Dendritic cell treated with granulocyte-macrophage colony-stimulating factor and Interleukin-4, amounts not matched to agents 40 ng/mL and 50 ng/mL, for 4 days (primary cell): Measurements from ENCODE around the gene MRPL37.

Source experiments
- H3K27ac Mint-ChIP-seq: one replicate; pipeline ENCODE4 v1.8.0; 2022; ENCODE audit warnings: mild to moderate bottlenecking, mixed read lengths
- H3K27me3 Mint-ChIP-seq: one replicate; pipeline ENCODE4 v1.8.0; 2022; ENCODE audit warnings: mild to moderate bottlenecking, mixed read lengths
- H3K36me3 Mint-ChIP-seq: one replicate; pipeline ENCODE4 v1.8.0; 2022; ENCODE audit warnings: low read depth, mixed read lengths
- H3K4me1 Mint-ChIP-seq: one replicate; pipeline ENCODE4 v1.8.0; 2022; ENCODE audit warnings: low read depth, mixed read lengths
- H3K4me3 Mint-ChIP-seq: one replicate; pipeline ENCODE4 v1.8.0; 2022; ENCODE audit warnings: mild to moderate bottlenecking, moderate library complexity, mixed read lengths
- H3K9me3 Mint-ChIP-seq: one replicate; pipeline ENCODE4 v1.8.0; 2022; ENCODE audit warnings: mixed read lengths
- intact Hi-C: fragments of 100-400 bp; cut with micrococcal nuclease; formaldehyde crosslinking; loops from one replicate; pipeline ENCODE4 v1.15.0; 2022

The MRPL37 gene

GRCh38 chr1:54199765-54200518 is at the start of gene MRPL37, which contains the start of gene CYB5RL:
Gene MRPL37 (plus strand): TSS chr1:54200167. CDS start chr1:54200244, 77 bp downstream.
Gene CYB5RL (minus strand): TSS chr1:54200030. CDS start chr1:54195616, 4,414 bp downstream.
- H3K27ac Mint-ChIP-seq = peak within 1 kb of the TSS; percentile 82

GRCh38 chr1:54151013-54151412 is 49.0 kb upstream of the MRPL37 start:
- peaks cover 7% of the 10 kb centered on the region for H3K4me1 Mint-ChIP-seq
- H3K4me3 Mint-ChIP-seq = no peak overlapping the region
- no peaks in the 10 kb centered on the region for H3K27me3 Mint-ChIP-seq
- H3K36me3 Mint-ChIP-seq = no peaks in the 10 kb centered on the region
- no peaks in the 10 kb centered on the region for H3K9me3 Mint-ChIP-seq
- intact Hi-C loops = no loop called here
- no peak overlapping the region for H3K27ac Mint-ChIP-seq

More at GRCh38 chr1:54199765-54200518, at the start of gene MRPL37, which contains the start of gene CYB5RL:
- Mint-ChIP-seq H3K4me3 (peak within 1 kb of the TSS; percentile 90), H3K4me1 (peaks cover 25% of the 10 kb centered on the region), H3K36me3 (peaks cover 43% of the 10 kb centered on the region), H3K27me3 (no peaks in the 10 kb centered on the region), H3K9me3 (no peaks in the 10 kb centered on the region)
- intact Hi-C loops = loop anchor here (5.0 kb wide), 1 partner anchor 148 kb away; the partner anchor contains the start of genes TCEANC2 and TMEM59

GRCh38 chr1:54152696-54153095 is 47.3 kb upstream of the MRPL37 start, which contains the start of gene CDCP2:
Gene CDCP2 (minus strand): TSS chr1:54153000. CDS start chr1:54152922, 78 bp downstream.
- H3K27me3 Mint-ChIP-seq = no peaks in the 10 kb centered on the region
- peaks cover 12% of the 10 kb centered on the region for H3K4me1 Mint-ChIP-seq
- H3K36me3 Mint-ChIP-seq = no peaks in the 10 kb centered on the region
- no peaks in the 10 kb centered on the region for H3K9me3 Mint-ChIP-seq
- no peak within 1 kb of the TSS for H3K4me3 Mint-ChIP-seq
- no peak within 1 kb of the TSS for H3K27ac Mint-ChIP-seq
- intact Hi-C loops = no loop called here

- no peaks in the 10 kb centered on the region for H3K9me3 Mint-ChIP-seq
- no peak overlapping the region for H3K4me3 Mint-ChIP-seq
- no peaks in the 10 kb centered on the region for H3K36me3 Mint-ChIP-seq
- no peak overlapping the region for H3K27ac Mint-ChIP-seq
- H3K27me3 Mint-ChIP-seq = no peaks in the 10 kb centered on the region
- intact Hi-C loops = no loop called here
- peaks cover 12% of the 10 kb centered on the region for H3K4me1 Mint-ChIP-seq
These were observed 46.2 kb upstream of the MRPL37 start for GRCh38 chr1:54153535-54154439.

GRCh38 chr1:54156201-54156600 is 43.8 kb upstream of the MRPL37 start:
- Mint-ChIP-seq H3K27ac (no peak overlapping the region), H3K27me3 (no peaks in the 10 kb centered on the region), H3K4me3 (no peak overlapping the region), H3K36me3 (no peaks in the 10 kb centered on the region), H3K9me3 (no peaks in the 10 kb centered on the region), H3K4me1 (peaks cover 12% of the 10 kb centered on the region)
- intact Hi-C loops = no loop called here

- H3K36me3 Mint-ChIP-seq = no peaks in the 10 kb centered on the region
- H3K27me3 Mint-ChIP-seq = no peaks in the 10 kb centered on the region
- H3K4me1 Mint-ChIP-seq = peaks cover 12% of the 10 kb centered on the region
- H3K27ac Mint-ChIP-seq = no peak overlapping the region
- intact Hi-C loops = no loop called here
- H3K4me3 Mint-ChIP-seq = no peak overlapping the region
- H3K9me3 Mint-ChIP-seq = no peaks in the 10 kb centered on the region
These were observed 43.0 kb upstream of the MRPL37 start for GRCh38 chr1:54156986-54157385.

GRCh38 chr1:54157401-54157800 is 42.6 kb upstream of the MRPL37 start:
- Mint-ChIP-seq H3K27me3 (no peaks in the 10 kb centered on the region), H3K27ac (no peak overlapping the region), H3K4me3 (no peak overlapping the region), H3K4me1 (peaks cover 12% of the 10 kb centered on the region), H3K36me3 (no peaks in the 10 kb centered on the region), H3K9me3 (no peaks in the 10 kb centered on the region)
- intact Hi-C loops = no loop called here

GRCh38 chr1:54158071-54158470 is 41.9 kb upstream of the MRPL37 start:
- Mint-ChIP-seq H3K27ac (no peak overlapping the region), H3K36me3 (no peaks in the 10 kb centered on the region), H3K27me3 (no peaks in the 10 kb centered on the region), H3K9me3 (no peaks in the 10 kb centered on the region), H3K4me1 (peaks cover 12% of the 10 kb centered on the region), H3K4me3 (no peak overlapping the region)
- intact Hi-C loops = no loop called here

GRCh38 chr1:54159733-54160316 is 40.1 kb upstream of the MRPL37 start:
- Mint-ChIP-seq H3K4me3 (no peak overlapping the region), H3K27ac (no peak overlapping the region), H3K9me3 (no peaks in the 10 kb centered on the region)

GRCh38 chr1:54160351-54160750 is 39.6 kb upstream of the MRPL37 start:
- Mint-ChIP-seq H3K4me1 (peaks cover 7% of the 10 kb centered on the region), H3K4me3 (no peak overlapping the region), H3K27ac (no peak overlapping the region), H3K36me3 (no peaks in the 10 kb centered on the region), H3K9me3 (no peaks in the 10 kb centered on the region), H3K27me3 (no peaks in the 10 kb centered on the region)
- intact Hi-C loops = no loop called here

More at GRCh38 chr1:54159733-54160316, 40.1 kb upstream of the MRPL37 start:
- intact Hi-C loops = no loop called here
- H3K27me3 Mint-ChIP-seq = no peaks in the 10 kb centered on the region
- H3K36me3 Mint-ChIP-seq = no peaks in the 10 kb centered on the region
- H3K4me1 Mint-ChIP-seq = peaks cover 7% of the 10 kb centered on the region

GRCh38 chr1:54161495-54162168 is 38.3 kb upstream of the MRPL37 start:
- intact Hi-C loops = no loop called here
- Mint-ChIP-seq H3K4me3 (no peak overlapping the region), H3K9me3 (no peaks in the 10 kb centered on the region), H3K4me1 (no peaks in the 10 kb centered on the region), H3K27ac (no peak overlapping the region), H3K36me3 (no peaks in the 10 kb centered on the region), H3K27me3 (no peaks in the 10 kb centered on the region)

- intact Hi-C loops = no loop called here
- H3K27ac Mint-ChIP-seq = no peak overlapping the region
- no peaks in the 10 kb centered on the region for H3K9me3 Mint-ChIP-seq
- no peaks in the 10 kb centered on the region for H3K27me3 Mint-ChIP-seq
- no peaks in the 10 kb centered on the region for H3K4me1 Mint-ChIP-seq
- H3K36me3 Mint-ChIP-seq = no peaks in the 10 kb centered on the region
- H3K4me3 Mint-ChIP-seq = no peak overlapping the region
These were observed 36.9 kb upstream of the MRPL37 start for GRCh38 chr1:54163051-54163450.

GRCh38 chr1:54163573-54163972 is 36.4 kb upstream of the MRPL37 start:
- Mint-ChIP-seq H3K4me3 (no peak overlapping the region), H3K27me3 (no peaks in the 10 kb centered on the region), H3K27ac (no peak overlapping the region), H3K4me1 (no peaks in the 10 kb centered on the region), H3K9me3 (no peaks in the 10 kb centered on the region), H3K36me3 (no peaks in the 10 kb centered on the region)
- intact Hi-C loops = no loop called here
